SK-N-SH (cell line): ENCODE measurements around the gene KIF5C. TPM values are rescaled to one million over a fixed set of nuclear protein-coding genes. Genes with fewer than 3 reads are reported as not detected.

ENCODE experiments used
- CTCF ChIA-PET: fragments of 300-600, 350-600 bp; formaldehyde crosslinking; extraction: SDS; loops from one replicate; lab custom pipeline; 2021; lab: Yijun Ruan, JAX
- POLR2A ChIA-PET: fragments of 350-600 bp; sonication (Branson Sonifier 250); formaldehyde crosslinking; extraction: SDS; loops from one replicate; lab custom pipeline; 2020; ENCODE audit warnings: antibody characterized with exemption, inconsistent platforms; lab: Yijun Ruan, JAX
- DNase-seq: peaks from one replicate; pipeline ENCODE4 v3.0.0; 2012
- H2AFZ ChIP-seq: fragments of 200-600 bp; sonication (generic); 2 replicates; pipeline ENCODE4 v1.8.1; 2016; ENCODE audit warnings: antibody characterized with exemption, mild to moderate bottlenecking, low read depth
- H3F3A ChIP-seq: fragments of 200-600 bp; sonication (generic); replicated peaks from 2 replicates; pipeline ENCODE3; 2016; ENCODE audit warnings: antibody characterized with exemption, mild to moderate bottlenecking; ENCODE audit not compliant: insufficient read depth
- H3K27ac ChIP-seq, 2 experiments: fragments of 200-500 bp in 1 of 2; fragments of 200-600 bp in 1 of 2; sonication (Bioruptor generic) in 1 of 2; sonication (generic), shearing (Covaris generic) in 1 of 2; 2 replicates each; pipeline versions ENCODE4 v1.5.1 to v1.6.1; 2014 to 2016; ENCODE audit warnings: low read depth in 2 of 2, inconsistent platforms in 1 of 2, low read length in 1 of 2, mild to moderate bottlenecking in 1 of 2, mixed read lengths in 1 of 2
- H3K27me3 ChIP-seq: fragments of 200-600 bp; sonication (generic), shearing (Covaris generic); 2 replicates; pipeline ENCODE4 v1.6.1; 2016; ENCODE audit warnings: mixed run types; ENCODE audit not compliant: insufficient read depth
- H3K36me3 ChIP-seq, 2 experiments: fragments of 200-500 bp in 1 of 2; fragments of 200-600 bp in 1 of 2; sonication (Bioruptor generic) in 1 of 2; sonication (generic) in 1 of 2; replicated peaks in 1 of 2; 2 replicates each; pipeline versions ENCODE3 to v1.5.1; 2014 to 2016; ENCODE audit warnings: low read length in 1 of 2, mild to moderate bottlenecking in 1 of 2; ENCODE audit not compliant: insufficient read depth in 2 of 2, control insufficient read depth in 1 of 2
- H3K4me1 ChIP-seq, 2 experiments: fragments of 200-500 bp in 1 of 2; fragments of 200-600 bp in 1 of 2; sonication (Bioruptor generic) in 1 of 2; sonication (generic), shearing (Covaris generic) in 1 of 2; 2 replicates each; pipeline versions ENCODE4 v1.5.1 to v1.6.1; 2014 to 2016; ENCODE audit warnings: low read depth in 1 of 2, low read length in 1 of 2, mixed run types in 1 of 2; ENCODE audit not compliant: insufficient read depth in 2 of 2, control insufficient read depth in 1 of 2
- H3K4me2 ChIP-seq: fragments of 200-600 bp; sonication (generic), shearing (Covaris generic); 2 replicates; pipeline ENCODE4 v1.6.1; 2017; ENCODE audit warnings: mixed run types
- H3K4me3 ChIP-seq, 2 experiments: fragments of 200-500 bp in 1 of 2; fragments of 200-600 bp in 1 of 2; sonication (Bioruptor generic) in 1 of 2; sonication (generic), shearing (Covaris generic) in 1 of 2; 2 replicates each; pipeline versions ENCODE4 v1.5.1 to v1.8.1; 2014 to 2016; ENCODE audit warnings: low read depth in 2 of 2, inconsistent platforms in 1 of 2, low read length in 1 of 2, mild to moderate bottlenecking in 1 of 2, mixed read lengths in 1 of 2, moderate library complexity in 1 of 2
- H3K79me2 ChIP-seq: fragments of 200-600 bp; sonication (generic); 2 replicates; pipeline ENCODE4 v1.8.1; 2017; ENCODE audit warnings: mild to moderate bottlenecking; ENCODE audit not compliant: insufficient read depth
- H3K9ac ChIP-seq: fragments of 200-600 bp; sonication (generic); 2 replicates; pipeline ENCODE4 v1.6.1; 2017; ENCODE audit warnings: mixed run types
- H3K9me2 ChIP-seq: fragments of 200-600 bp; sonication (generic); 2 replicates; pipeline ENCODE4 v1.6.1; 2017; ENCODE audit warnings: mixed run types
- H3K9me3 ChIP-seq: fragments of 200-600 bp; sonication (generic); 2 replicates; pipeline ENCODE4 v1.6.1; 2017; ENCODE audit warnings: mixed run types, mild to moderate bottlenecking, moderate library complexity
- H4K20me1 ChIP-seq: fragments of 200-600 bp; sonication (generic); 2 replicates; pipeline ENCODE4 v1.6.1; 2017; ENCODE audit warnings: mild to moderate bottlenecking, mixed run types; ENCODE audit not compliant: insufficient read depth
- CHD2 ChIP-seq: fragments of 150-350 bp; IDR thresholded peaks from 2 replicates; pipeline ENCODE4 v1.6.1; 2018; ENCODE audit warnings: low read length; ENCODE audit not compliant: partially characterized antibody
- ELF1 ChIP-seq: IDR thresholded peaks from 2 replicates; pipeline ENCODE4 v1.4.0; 2012
- EP300 ChIP-seq, 2 experiments: IDR thresholded peaks; 2 replicates each; pipeline versions ENCODE4 v1.4.0 to v1.6.1; 2012; ENCODE audit warnings: borderline replicate concordance in 1 of 2, low read depth in 1 of 2, low read length in 1 of 2
- FOSL2 ChIP-seq: IDR thresholded peaks from 2 replicates; pipeline ENCODE4 v1.4.0; 2012; ENCODE audit warnings: low read depth, mild to moderate bottlenecking, moderate library complexity, borderline replicate concordance
- FOXM1 ChIP-seq: IDR thresholded peaks from 2 replicates; pipeline ENCODE4 v1.4.0; 2012; ENCODE audit warnings: low read depth, mild to moderate bottlenecking
- GATA2 ChIP-seq: sonication (generic); formaldehyde crosslinking; IDR thresholded peaks from 2 replicates; pipeline ENCODE4 v1.5.0; 2020; ENCODE audit warnings: mild to moderate bottlenecking, missing genetic modification reagents
- IRF3 ChIP-seq: fragments of 150-350 bp; IDR thresholded peaks from 2 replicates; pipeline ENCODE4 v1.6.1; 2016; ENCODE audit warnings: mild to moderate bottlenecking, low read depth, low read length
- JUND ChIP-seq: IDR thresholded peaks from 2 replicates; pipeline ENCODE4 v1.4.0; 2012
- MAX ChIP-seq: IDR thresholded peaks from 2 replicates; pipeline ENCODE4 v1.4.0; 2012; ENCODE audit warnings: low read depth
- NFIC ChIP-seq: IDR thresholded peaks from 2 replicates; pipeline ENCODE4 v1.4.0; 2012; ENCODE audit warnings: borderline replicate concordance
- NRF1 ChIP-seq: IDR thresholded peaks from 2 replicates; pipeline ENCODE4 v1.6.1; 2012; ENCODE audit warnings: low read depth, mild to moderate bottlenecking, low read length
- POLR2AphosphoS5 ChIP-seq: IDR thresholded peaks from 2 replicates; pipeline ENCODE4 v1.6.1; 2012; ENCODE audit warnings: low read depth, low read length
- RAD21 ChIP-seq: IDR thresholded peaks from 2 replicates; pipeline ENCODE4 v1.6.1; 2012; ENCODE audit warnings: mild to moderate bottlenecking, low read length
- RCOR1 ChIP-seq: fragments of 150-350 bp; IDR thresholded peaks from 2 replicates; pipeline ENCODE4 v1.6.1; 2017; ENCODE audit warnings: antibody characterized with exemption, low read length
- REST ChIP-seq: IDR thresholded peaks from 2 replicates; pipeline ENCODE4 v1.6.1; 2012; ENCODE audit warnings: mild to moderate bottlenecking, low read depth, low read length, moderate library complexity
- RFX5 ChIP-seq: IDR thresholded peaks from 2 replicates; pipeline ENCODE4 v1.6.1; 2012; ENCODE audit warnings: mild to moderate bottlenecking, improper control_type of control experiment, low read length
- SMC3 ChIP-seq: IDR thresholded peaks from 2 replicates; pipeline ENCODE4 v1.6.1; 2012; ENCODE audit warnings: low read depth, low read length, improper control_type of control experiment
- TAF1 ChIP-seq: IDR thresholded peaks from 2 replicates; pipeline ENCODE4 v1.6.1; 2012; ENCODE audit warnings: low read depth, mild to moderate bottlenecking, low read length, moderate library complexity, borderline replicate concordance
- TEAD4 ChIP-seq: IDR thresholded peaks from 2 replicates; pipeline ENCODE4 v1.4.0; 2012; ENCODE audit warnings: mild to moderate bottlenecking, borderline replicate concordance; ENCODE audit not compliant: insufficient read depth
- USF2 ChIP-seq: fragments of 150-350 bp; IDR thresholded peaks from 2 replicates; pipeline ENCODE4 v1.6.1; 2017; ENCODE audit warnings: antibody characterized with exemption, low read length, low read depth, borderline replicate concordance
- YY1 ChIP-seq: IDR thresholded peaks from 2 replicates; pipeline ENCODE4 v1.4.0; 2012; ENCODE audit warnings: low read depth, mild to moderate bottlenecking
- WGBS: methylation state at CpG from one replicate; pipeline ENCODE4 v1.1.6; 2017; ENCODE audit warnings: low lambda C conversion rate; 5-methylcytosine and 5-hydroxymethylcytosine counted together
- polyA plus RNA-seq, 3 experiments: library from polyadenylated mRNA; depleted of rRNA; stranded (reverse); fragments of >200 nt; gene quantifications; 2 replicates each; pipeline ENCODE4 v1.2.3, GENCODE V29; 2012

The KIF5C gene
- polyA plus RNA-seq, 1 of the 3 experiments (the other 2 are of a cell fraction), result 3.9 TPM

- Histone ChIP-seq H3K79me2 (no peaks in the 10 kb centered on the region), H3K27ac (no peak overlapping the region), H4K20me1 (no peaks in the 10 kb centered on the region), H3K9me3 (no peaks in the 10 kb centered on the region), H3K27me3 (no peaks in the 10 kb centered on the region), H3K4me2 (no peak overlapping the region), H3K4me1 (no peaks in the 10 kb centered on the region), H3F3A (no peaks in the 10 kb centered on the region), H3K9me2 (no peaks in the 10 kb centered on the region), H3K4me3 (no peak overlapping the region), H3K9ac (no peak overlapping the region), H3K36me3 (peaks cover 5 to 6% of the 10 kb centered on the region in 2 experiments), H2AFZ (no peak overlapping the region)
- POLR2A ChIA-PET, result no interaction called here
- no peak for DNase-seq
- 76% methylated on average over 7 of the region's 7 CpGs for WGBS
- CTCF ChIA-PET, result no interaction called here
- no peak for TF ChIP-seq YY1
- TF ChIP-seq GATA2 (CRISPR knock-in tag), result no peak
- no peak for TF ChIP-seq POLR2AphosphoS5
- TF ChIP-seq SMC3, result no peak
- no peak for TF ChIP-seq EP300 (IDR thresholded peaks at IDR 0.05; ENCODE audit: borderline replicate concordance in 1 of 2, low read depth in 1 of 2, low read length in 1 of 2)
- no peak for TF ChIP-seq RAD21
- no peak for TF ChIP-seq FOXM1
- no peak for TF ChIP-seq FOSL2
- no peak for TF ChIP-seq JUND
- TF ChIP-seq IRF3, result no peak
- no peak for TF ChIP-seq RCOR1
- TF ChIP-seq TAF1, result no peak
- TF ChIP-seq MAX, result no peak
- TF ChIP-seq ELF1, result no peak
- no peak for TF ChIP-seq RFX5
These were observed 74.3 kb downstream of the KIF5C start for GRCh38 chr2:148949348-148949747.

- no peaks in the 10 kb centered on the region for H3K27me3 ChIP-seq
- 81% methylated on average over 5 of the region's 5 CpGs for WGBS
- no peaks in the 10 kb centered on the region for H3K9me3 ChIP-seq
- ChIA-PET CTCF (no interaction called here), POLR2A (no interaction called here)
- no peaks in the 10 kb centered on the region for H4K20me1 ChIP-seq
- no peak overlapping the region for H2AFZ ChIP-seq
- no peaks in the 10 kb centered on the region for H3K79me2 ChIP-seq
- no peaks in the 10 kb centered on the region for H3K4me1 ChIP-seq
- no peaks in the 10 kb centered on the region for H3K9me2 ChIP-seq
- no peak overlapping the region for H3K9ac ChIP-seq
- no peak for DNase-seq
- no peak for TF ChIP-seq CHD2
- no peak for TF ChIP-seq REST
- no peak for TF ChIP-seq NFIC
- no peak for TF ChIP-seq GATA2 (CRISPR knock-in tag)
- no peak for TF ChIP-seq POLR2AphosphoS5
- TF ChIP-seq RAD21, result no peak
- no peak for TF ChIP-seq TEAD4
- TF ChIP-seq ELF1, result no peak
- no peak for TF ChIP-seq IRF3
- no peak for TF ChIP-seq USF2
- no peak for TF ChIP-seq NRF1
- no peak for TF ChIP-seq MAX
- no peaks in the 10 kb centered on the region for H3F3A ChIP-seq
- no peak overlapping the region for H3K4me3 ChIP-seq
- H3K27ac ChIP-seq, result no peak overlapping the region
- no peak overlapping the region for H3K4me2 ChIP-seq
- peaks cover 2 to 5% of the 10 kb centered on the region in 2 experiments for H3K36me3 ChIP-seq
These were observed 77.6 kb downstream of the KIF5C start for GRCh38 chr2:148952621-148953020.
